Measurements from ENCODE around the gene METTL23.
A peak's percentile ranks its signal among the peaks of the same experiment; 100 is the strongest.
"Not testable (repeated sequence)": the region's sequence is repeated elsewhere in the genome, so short reads cannot be mapped to it uniquely, and the experiment has no call there.

Gene METTL23

DNA sequence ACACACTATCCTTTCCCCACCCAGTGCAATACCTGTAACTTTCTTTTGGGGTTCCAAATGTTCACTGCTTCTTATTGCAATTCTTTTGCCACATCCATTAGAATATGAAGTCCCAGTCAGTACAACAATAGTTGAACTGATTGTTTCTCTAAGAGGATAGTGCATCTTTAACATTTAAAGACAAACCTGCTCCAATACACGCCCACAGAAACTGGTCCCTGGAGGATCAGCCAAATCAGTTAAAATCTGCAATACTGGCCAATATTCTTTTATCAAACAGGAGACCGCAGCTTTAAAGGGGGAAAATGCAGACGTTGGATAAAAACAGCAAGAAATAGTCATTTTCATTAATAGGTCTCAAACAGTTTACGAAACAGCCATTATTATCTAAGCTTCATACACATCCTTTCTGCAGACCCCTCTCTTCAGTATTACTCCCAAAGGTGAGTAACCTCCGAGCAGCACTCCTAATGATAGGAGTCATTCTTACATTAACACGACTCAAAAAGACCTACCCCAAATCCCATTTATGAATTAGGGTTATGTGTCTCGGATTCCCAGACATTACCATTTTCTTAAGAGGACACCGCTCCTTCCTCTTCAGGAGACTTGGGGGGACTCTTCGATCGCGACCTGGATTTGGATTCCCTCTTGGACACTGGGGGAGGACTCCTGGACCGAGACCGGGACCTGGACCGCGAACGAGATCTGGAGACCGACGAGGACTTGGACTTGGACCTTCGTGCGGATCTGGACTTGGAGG is 9.1 kb downstream of the METTL23 start:
- no peak for DNase-seq

DNA sequence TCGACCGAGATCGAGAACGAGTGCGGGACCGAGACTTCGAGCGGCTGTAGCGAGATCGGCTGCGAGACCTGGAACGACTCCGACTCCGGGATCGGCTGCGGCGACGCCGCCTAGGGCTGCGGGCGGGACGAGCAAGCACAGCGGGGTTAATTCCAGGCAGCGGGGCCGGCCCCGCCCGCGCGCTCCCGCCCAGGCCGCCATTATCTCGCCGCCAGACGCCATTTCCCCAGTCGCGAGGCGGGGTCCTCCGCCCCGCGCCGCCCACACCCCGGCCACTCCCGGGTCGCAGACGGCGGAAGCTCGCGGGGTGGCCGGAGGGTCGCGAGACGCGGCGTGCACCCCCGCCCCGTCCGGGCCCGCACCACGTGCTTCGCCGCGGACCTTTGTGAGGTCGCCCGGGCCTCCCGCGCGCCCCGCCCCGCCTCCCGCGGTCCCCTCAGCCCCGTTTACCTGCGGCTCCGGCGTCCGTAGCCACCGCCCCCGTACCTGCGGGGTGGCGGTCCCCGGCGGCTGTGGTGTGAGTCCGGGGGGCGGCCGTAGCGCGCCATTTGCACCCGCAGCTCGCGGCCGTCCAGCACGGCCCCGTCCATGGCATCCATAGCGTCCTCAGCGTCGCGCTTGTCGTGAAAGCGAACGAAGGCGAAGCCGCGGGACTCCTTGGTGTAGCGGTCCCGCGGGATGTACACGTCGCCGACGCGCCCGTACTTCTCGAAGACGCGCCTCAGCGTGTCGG is 9.9 kb downstream of the METTL23 start:
- DNase-seq, result peak; percentile 70

DNA sequence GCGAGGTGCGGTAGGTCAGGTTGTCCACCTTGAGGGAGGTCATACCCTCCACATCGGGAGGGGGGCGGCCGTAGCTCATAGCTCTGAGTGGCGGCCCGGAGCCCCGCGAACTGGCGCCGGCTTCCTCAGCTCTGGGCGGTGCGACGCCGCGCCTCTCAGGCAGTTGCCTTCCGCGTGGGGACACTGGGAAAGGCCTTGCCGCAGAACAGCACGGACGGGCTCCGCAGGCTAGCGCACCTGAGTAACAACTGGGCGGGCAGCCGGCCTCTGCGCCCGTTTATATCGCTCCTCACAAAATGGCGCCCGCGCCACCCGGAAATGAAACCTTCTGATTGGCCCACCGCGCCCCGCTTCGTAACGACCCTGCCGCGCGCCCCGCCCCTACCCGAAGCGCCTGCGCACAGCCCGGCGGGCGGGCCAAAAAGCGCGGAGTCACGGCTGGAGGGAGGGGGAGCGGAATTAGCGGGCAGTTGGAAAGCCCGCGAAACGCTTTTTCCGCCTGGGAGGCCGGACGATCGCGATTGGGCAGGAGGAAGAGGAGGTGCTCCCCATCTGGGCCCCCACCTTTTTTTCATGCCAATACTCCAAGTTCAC is 10.5 kb downstream of the METTL23 start, which contains the start of gene SRSF2:
TSS of gene SRSF2 (minus strand) at position 250 of the 594 bp plus-strand sequence. CDS start at position 79, 171 bp downstream.
- DNase-seq, result peak; percentile 99

DNA sequence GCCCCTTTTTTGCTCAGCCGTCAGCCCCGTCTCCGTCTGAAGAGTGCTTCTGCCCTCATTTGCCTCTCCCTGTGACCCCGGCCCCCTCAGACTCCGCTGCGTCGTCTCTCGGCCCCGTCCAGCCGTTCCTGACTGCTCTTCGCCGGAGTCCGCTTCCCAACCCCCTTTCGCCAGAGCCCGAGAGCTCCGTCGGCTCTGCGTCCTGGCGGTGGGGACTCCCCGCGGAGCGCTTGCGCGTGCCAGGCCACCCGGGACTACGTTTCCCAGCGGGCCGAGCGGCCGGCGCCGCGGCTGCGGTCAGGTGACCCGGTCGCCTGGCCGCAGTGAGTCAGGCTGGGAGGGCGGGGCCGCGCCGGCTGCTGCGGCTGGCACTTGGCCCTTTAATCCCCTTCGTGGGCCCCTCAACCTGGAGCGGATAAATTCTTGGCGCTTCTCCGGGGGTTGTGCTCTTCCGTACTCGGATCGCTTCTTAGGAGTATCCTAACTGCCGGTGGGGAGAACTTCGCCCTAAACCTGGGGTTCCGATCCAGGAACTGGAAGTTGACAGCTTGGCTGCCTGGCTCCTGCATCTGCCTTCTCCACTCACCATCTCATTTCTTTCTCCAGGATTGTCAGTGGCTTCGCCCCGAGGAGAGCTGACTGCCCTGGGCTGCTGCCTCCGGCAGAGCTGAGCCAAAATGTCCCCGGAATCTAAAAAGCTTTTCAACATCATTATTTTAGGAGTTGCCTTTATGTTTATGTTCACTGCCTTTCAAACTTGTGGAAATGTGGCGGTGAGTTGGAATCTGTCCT is 11.2 kb downstream of the METTL23 start, which contains the start of gene MFSD11:
TSS of gene MFSD11 (plus strand) at position 444 of the 792 bp plus-strand sequence. CDS start at position 678, 234 bp downstream.
- peak; percentile 96 for DNase-seq

DNA sequence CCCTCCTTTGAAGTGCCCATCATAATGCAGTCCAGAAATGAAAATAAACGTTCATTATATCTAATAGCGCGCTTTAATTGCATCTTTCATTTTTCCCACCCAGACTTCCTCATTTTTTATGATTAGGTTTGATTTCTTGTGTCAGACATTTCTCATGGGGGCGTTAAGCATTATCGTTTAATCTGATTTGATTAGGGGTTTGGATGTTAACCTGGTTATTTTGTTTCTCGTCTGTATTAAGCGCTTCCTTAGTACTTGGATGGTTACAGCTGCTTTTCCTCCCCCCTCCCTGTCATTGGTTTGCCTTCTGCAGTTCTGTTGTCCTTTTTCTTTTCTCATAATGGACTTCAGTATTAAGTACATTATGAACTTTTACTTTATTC is 11.8 kb downstream of the METTL23 start:
- no peak for DNase-seq

DNA sequence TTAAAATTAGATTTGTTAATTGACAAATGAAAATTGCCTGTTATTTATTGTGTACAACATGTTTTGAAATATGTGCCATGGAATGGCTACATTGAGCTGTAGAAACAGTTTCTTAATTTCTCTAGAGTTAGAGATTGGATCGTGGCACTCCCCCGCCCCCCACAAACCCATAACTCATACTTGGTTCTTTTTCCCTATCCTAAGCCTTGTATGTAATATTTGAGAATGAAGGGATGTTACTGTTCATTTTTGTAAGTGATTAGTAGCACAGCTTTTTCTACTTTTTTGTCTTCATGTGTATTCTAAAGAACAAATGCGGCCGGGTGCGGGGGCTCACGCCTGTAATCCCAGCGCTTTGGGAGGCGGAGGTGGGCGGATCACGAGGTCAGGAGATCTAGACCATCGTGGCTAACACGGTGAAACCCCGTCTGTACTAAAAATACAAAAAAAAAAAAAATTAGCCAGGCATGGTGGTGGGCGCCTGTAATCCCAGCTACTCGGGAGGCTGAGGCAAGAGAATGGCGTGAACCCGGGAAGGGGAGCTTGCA is 13.0 kb downstream of the METTL23 start:
- not testable (repeated sequence) for DNase-seq

DNA sequence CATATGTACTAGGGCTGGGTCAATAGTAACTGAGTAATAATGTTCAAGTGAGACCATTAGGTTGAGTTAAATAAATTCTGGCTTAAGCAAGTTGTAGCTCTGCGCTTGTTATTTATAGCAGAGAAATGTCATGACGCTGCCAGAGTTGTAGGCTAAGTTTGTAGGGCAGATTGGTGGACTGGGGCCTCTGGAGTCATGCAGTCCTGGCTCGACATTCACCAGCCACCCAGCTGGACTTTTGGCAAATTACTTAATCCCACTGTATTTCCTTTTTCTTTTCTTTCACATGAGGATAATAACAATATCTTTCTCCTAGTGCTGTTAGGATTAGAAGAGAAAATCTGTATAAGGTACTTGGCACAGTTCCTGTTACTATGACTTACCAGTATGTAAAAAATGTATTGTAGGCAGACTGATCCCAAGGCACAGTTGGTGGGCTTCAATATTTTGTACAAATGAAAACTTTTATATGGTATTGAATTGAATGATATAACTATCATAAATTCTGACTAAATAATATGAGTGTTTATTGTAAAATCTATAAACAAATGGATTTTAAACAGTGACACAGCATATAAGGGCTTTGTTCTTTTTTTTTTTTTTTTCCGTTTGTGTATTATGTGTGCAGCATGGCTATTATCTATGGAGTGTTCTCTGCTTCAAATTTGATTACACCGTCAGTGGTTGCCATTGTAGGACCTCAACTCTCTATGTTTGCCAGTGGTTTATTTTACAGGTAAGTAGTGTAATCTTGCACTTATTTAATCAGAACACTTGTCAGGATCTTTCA is 13.9 kb downstream of the METTL23 start:
- DNase-seq, result no peak

DNA sequence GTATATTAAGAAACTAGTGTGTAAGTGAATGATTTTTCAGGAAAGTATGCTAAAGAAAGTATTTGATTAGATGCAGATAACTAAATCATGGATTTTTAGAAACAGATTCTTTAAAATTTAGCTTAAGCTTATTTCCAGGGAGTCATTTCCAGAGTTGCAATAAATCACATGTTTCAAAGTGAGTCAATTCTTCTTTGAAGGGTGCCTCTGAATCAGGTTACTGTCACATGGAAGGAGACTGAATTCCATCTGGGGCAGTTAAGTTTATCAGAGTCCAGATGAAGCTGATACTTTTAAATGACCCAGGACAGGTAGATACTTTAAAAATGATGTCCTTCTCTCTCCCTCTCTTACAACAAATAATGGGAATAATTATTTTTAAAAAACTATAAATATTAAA is 16.3 kb downstream of the METTL23 start:
- peak; percentile 39 for DNase-seq

DNA sequence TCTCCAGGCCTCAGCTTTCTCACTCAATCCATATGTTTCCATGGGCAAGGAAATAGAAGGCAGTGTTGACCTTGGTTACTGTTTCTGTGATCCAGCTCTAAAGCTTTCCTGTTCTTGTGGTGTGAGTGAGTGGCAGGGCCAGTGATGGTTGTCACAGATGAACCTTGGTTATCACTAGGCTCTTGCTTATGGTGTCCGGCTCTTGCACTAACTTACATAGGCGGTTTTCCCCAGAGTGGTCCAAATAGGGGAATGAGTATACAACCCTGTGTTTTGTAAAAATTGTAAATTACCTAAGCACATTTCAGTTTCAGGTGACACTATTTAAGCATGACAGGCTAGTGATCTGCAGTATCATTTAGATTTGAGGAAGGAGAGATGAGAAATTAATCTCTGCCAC is 18.1 kb downstream of the METTL23 start:
- DNase-seq, result no peak

DNA sequence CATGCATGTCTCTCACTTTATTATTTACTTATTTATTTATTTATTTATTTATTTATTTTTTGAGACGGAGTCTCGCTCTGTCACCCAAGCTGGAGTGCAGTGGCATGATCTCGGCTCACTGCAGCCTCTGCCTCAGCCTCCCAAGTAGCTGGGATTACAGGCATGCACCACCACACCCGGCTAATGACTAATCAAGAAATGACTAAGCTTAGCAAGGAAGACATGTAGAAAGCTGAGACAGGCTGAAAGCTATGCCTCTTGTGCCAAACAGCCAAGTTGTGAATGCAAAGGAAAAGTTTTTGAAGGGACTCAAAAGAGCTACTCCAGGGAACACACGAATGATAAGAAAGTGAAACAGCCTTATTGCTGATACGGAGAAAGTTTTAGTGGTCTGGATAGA is 19.1 kb downstream of the METTL23 start:
- DNase-seq, result peak; percentile 45

DNA sequence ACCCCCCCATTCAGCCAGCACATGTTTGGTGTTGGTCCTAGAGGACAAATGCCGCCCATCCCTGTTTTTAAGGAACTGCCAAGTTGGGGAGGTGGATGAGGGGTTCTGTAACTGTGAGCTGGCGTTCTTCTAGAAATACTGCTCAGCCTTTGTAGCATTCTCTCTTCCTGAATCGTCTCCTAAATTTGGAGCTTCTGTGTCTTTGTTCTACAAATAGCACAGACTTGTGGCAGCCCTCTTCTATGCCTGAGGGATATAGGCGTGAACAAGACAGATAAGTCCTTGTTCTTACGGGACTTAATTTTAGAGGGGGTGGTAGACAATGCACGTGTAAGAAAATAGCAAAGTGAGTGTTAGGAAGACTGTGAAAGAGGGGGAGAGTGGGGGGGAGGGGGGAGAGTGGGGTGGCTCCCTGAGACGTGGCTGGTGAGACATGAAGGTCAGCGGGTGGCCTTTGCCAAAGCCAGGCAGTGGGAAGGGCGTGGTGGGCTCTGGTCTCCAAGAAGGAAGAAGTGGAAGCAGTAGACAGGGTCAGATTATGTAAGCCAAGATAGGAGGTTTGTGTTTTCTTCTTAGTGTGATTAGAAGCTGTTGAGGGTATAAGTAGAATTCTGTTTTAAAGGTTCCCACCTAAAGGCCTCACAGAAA is 21.2 kb downstream of the METTL23 start:
- DNase-seq, result no peak

DNA sequence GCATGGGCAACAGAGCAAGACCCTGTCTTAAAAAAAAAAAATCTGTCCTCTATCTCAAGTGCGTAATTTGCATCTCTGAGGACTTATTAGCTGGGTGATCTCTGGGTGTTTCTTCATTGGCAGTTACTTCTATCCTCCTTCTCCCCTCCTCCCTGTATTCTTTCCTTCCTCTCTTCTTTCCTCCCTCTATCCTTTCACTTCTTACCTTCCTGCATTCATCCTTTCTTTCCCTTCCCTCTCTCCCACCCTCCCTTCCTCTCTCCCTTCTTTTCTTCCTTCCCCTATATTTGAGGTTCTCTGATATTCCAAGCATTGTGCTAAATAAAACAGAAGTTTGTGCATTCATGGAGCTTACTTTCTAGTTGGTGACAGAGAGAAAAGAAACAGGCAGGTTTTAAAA is 22.0 kb downstream of the METTL23 start:
- no peak for DNase-seq

DNA sequence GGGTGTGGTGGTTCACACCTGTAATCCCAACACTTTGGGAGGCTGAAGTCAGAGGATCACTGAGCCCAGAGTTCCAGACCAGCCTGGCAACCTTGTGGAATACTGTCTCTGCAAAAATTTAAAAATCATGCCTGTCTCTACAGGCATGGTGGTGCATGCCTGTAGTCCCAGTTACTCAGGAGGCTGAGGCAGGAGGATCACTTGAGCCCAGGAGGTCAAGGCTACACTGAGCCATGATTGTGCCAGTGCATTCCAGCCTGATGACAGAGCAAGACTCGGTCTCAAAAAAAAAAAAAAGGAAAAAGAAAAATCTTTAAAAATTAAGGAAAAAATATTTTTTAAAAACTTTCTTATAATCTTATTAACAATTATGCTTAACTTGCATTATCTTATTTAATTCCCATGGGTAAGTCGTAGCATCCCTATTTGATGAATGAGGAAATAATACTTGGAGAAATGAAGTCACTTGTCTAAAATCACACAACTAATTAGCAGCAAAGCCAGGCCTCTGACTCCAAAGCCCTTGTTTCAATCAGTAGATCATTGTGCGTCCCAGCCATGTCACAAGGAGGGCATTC is 24.9 kb downstream of the METTL23 start:
- DNase-seq, result no peak

DNA sequence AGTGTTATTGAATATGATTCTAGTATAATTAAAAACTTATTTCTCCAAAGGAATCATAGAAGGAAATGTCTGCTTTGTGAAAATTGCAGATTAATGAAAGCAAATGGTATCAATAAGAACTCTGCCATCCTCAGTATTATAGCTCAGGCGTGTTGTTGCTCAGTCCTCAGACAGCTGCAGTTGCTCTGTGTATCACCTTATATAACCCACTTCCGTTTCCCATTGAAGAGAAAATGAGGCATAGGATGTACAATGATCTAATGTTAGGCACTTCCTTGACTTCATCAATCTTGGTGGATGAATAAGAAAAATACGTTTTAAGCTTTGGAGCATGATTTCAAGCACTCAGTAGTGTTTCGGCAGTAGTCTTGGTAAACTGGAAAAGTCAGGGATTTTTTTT is 25.4 kb downstream of the METTL23 start:
- DNase-seq, result peak; percentile 46

DNA sequence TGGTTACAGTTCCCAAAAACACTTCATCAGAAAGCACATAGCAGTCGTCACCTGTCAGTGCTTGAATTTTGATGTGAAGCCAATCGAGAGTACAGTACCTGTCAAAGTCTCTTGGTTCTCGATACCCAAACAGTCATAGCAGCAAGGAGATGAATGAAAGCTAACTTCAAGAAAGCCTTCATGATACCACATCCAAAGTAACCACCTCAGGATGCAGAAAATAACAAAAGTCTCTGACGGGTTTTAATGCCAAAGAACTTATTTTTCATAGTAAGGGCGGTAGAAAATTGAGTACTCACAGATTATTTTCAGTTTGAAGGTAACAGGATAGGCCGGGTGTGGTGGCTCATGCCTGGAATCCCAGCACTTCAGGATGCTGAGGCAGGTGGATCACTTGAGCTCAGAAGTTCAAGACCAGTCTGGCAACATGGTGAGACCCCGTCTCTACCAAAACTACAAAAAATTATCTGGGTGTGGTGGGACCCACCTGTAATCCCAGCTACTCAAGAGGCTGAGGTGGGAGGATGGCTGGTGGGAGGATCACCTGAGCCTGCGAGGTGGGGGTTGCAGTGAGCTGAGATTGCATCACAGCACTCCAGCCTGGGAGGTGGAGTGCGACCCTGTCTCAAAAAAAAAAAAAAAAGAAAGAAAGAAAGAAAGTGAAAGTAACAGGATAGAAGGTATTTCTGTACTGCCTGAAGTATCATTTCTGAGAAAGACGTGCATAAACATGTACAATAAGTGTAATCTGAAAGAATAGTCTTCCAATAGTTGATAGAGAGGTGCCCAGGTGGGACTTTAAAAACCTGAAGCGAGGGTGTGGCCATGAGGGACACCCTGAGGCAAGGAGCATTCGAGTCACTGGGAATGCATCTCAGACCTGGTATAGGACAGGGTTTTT is 26.7 kb downstream of the METTL23 start:
- peak; percentile 40 for DNase-seq

DNA sequence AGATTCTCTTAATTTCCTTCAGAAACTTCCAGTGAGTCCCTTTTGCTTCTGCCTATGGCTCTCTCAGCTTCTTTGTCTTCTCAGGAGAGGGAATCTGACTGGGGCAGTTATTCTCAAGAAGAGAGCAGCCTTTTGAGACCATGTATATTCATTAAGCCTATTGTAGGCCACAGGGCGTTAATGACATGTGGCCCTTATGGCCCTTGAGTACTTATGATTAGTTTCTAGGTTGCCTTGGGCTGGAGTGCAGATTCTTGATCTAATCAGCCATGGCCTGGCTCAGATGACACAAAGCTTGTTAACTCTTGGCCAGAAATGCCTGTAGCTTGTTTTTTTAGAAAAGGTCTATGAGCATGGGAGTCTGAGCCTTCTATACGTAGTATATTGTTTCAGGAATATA is 28.6 kb downstream of the METTL23 start:
- DNase-seq, result no peak

DNA sequence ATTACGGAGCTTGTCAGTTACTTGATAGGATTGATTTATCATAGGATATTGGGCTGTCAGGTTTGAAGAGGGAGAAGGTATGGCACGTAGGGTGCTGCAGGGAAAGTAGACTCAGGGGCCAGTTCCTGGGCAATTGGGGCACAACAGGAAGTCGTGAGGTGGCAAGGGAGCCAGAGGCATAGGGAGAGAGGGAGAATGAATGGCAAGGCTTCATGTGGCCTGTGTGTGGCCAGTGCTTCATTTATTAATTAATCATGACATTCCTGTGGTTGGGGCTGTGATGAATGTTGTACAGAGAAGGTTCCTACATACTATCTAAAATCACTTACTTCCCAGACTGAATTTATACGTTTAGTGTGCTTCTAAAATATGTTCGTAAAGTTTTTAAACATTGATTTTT is 30.6 kb downstream of the METTL23 start:
- DNase-seq, result no peak

DNA sequence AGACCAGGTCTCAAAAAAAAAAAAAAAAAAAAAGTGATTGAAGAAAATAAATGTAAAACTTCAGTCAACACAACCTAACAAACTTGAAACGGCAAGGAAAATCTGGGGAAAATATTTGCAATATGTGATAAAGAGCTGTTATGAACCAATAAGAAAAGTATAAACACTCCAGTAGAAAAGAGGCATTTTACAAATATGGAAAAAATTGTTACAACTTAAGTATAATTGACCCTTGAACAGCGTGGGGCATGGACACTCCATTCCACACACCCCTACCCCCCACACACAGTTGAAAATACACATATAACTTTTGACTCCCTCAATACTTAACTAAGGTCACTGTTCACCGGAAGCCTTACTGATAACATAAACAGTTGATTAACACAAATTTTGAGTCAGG is 31.9 kb downstream of the METTL23 start:
- DNase-seq, result no peak

DNA sequence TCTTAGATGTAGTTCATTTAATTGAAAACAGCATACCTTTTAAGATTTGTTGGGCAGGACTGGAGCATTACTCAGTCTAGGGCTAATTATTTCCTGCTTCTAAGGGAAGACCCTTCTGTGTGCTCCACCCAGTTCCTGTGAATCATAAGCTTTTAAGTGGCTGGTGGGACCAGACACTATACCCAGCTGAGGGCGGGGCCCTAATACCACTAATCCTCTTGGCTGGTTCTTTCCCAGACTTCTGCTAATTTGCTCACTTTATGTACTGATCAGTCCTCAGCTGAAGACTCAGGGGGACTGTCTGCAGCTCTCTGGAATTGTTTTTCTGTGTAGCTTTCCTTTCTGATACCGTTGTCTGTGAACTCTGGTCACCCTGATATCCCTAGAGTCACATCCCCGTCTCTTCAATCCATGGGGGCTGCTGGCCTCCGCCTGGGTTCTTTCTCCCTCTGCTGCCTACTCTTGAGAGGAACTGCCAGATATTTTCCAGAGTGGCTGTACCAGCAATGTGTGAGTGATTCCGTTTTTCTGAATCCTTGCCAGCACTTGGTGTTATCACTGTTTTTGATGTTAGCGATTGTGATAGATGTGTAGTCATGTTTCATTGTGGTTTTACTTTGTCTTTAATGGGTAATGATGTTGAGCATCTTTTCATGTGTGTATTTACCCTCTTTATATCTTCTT is 46.3 kb downstream of the METTL23 start:
- peak; percentile 51 for DNase-seq
